ENCODE measurements around the gene TMEM192. TPM values are rescaled to one million over a fixed set of nuclear protein-coding genes. Genes with fewer than 3 reads are reported as not detected.

The TMEM192 gene
- total and polyA plus RNA-seq, 2 of the 13 experiments (the other 11 are each of a cell fraction or from before 2014, with no cell fraction given) = 19.8 to 19.9 TPM

DNA sequence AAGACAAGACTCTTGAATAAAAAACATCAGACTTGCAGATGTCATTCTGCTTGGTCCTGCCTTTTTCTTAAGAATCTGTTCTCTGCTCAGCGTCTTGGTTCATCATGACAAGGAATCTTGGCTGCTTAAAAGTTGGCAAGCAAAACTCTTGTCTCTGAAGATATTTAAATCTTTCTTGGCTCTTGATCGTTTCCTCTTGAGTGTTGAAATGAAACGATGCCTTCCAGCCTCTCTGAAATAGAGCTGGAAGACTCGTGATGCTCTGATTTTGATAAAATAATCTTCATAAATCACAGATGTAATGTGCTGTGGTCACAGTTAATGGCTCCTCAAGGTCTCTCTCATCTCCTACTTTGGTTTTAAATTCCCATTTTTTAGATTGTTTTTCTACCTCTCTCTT lies 39.9 kb upstream of the TMEM192 start (continued):
- TF ChIP-seq ZFAT (CRISPR knock-in tag; conservative IDR thresholded peaks at IDR 0.05) (no peak), TBX3 (IDR thresholded peaks at IDR 0.05; ENCODE audit: borderline replicate concordance) (no peak), ARNT (IDR thresholded peaks at IDR 0.05) (no peak)

DNA sequence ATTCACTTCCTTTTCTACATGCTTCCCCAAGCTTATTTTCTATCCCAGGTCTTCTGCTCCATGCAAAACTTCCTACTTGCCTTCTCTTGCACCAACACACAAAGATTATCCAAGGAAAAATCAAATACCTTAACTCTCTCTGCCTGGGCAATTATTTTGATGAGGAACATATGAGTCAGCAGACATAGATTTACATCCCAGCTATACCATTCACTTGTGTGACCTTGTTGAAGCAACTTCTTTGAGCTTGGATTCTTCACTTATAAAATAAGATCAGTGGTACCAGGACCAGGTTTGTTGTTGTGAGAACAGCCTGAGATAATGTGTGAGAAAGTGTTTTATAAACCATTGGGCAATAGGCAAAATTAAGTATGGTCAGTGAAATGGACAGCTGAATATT lies 39.1 kb upstream of the TMEM192 start:
- H3K4me2 ChIP-seq (ENCODE audit: low read depth, low read length) = no peak overlapping the region
- no peaks in the 10 kb centered on the region for H3K36me3 ChIP-seq (replicated peaks in 1 of 2; ENCODE audit: control insufficient read depth in 1 of 2, insufficient read depth in 2 of 2, low read length in 2 of 2)
- H3K9me3 ChIP-seq (ENCODE audit: low read length) = no peaks in the 10 kb centered on the region
- no peak overlapping the region for H3K9ac ChIP-seq (ENCODE audit: insufficient read depth, low read depth, low read length)
- ChIA-PET CTCF (ENCODE audit: low intra/inter-chr PET ratio, low total read pairs) (no interaction called here), POLR2A (no interaction called here)
- no peaks in the 10 kb centered on the region for H3K27me3 ChIP-seq (ENCODE audit: control insufficient read depth in 1 of 2, insufficient read depth in 2 of 2, low read length in 2 of 2)
- H3K27ac ChIP-seq (ENCODE audit: extremely low read length, insufficient read depth, low read length) = no peak overlapping the region
- in situ Hi-C loops (cut with HindIII; ENCODE audit: extremely low pct_ligation_motif_present, low pct_unique_long_range_greater_than_20kb) = no loop called here
- intact Hi-C loops (cut with micrococcal nuclease; ENCODE audit: unreplicated experiment) = no loop called here
- H2AFZ ChIP-seq (ENCODE audit: low read length) = no peak overlapping the region
- no peaks in the 10 kb centered on the region for H4K20me1 ChIP-seq (ENCODE audit: insufficient read depth, low read length)
- H3K4me3 ChIP-seq (replicated peaks in 1 of 3; ENCODE audit: insufficient read depth in 1 of 3, low read depth in 2 of 3, low read length in 3 of 3) = no peak overlapping the region
- no peaks in the 10 kb centered on the region for H3K79me2 ChIP-seq (ENCODE audit: insufficient read depth, low read length)
- no TSS peak for BruUV-seq (replicated peaks)
- no peak for FAIRE-seq
- no peak for ATAC-seq
- DNase-seq (ENCODE audit: low spot score) = no peak
- H3K4me1 ChIP-seq (ENCODE audit: insufficient read depth, low read length) = peaks cover 24% of the 10 kb centered on the region
- TF ChIP-seq RBAK (CRISPR knock-in tag; IDR thresholded peaks at IDR 0.05) (no peak), ZSCAN30 (CRISPR knock-in tag; IDR thresholded peaks at IDR 0.05) (no peak), ZNF121 (CRISPR knock-in tag; IDR thresholded peaks at IDR 0.05) (no peak), HDAC1 (CRISPR knock-in tag; IDR thresholded peaks at IDR 0.05) (no peak), ZNF329 (CRISPR knock-in tag; IDR thresholded peaks at IDR 0.05; ENCODE audit: low read depth) (no peak), ZNF747 (CRISPR knock-in tag; IDR thresholded peaks at IDR 0.05; ENCODE audit: borderline replicate concordance) (no peak), MAFG (CRISPR knock-in tag; IDR thresholded peaks at IDR 0.05) (no peak), ATM (IDR thresholded peaks at IDR 0.05; ENCODE audit: borderline replicate concordance) (no peak), CBFB (CRISPR knock-in tag; IDR thresholded peaks at IDR 0.05) (no peak), ZNF224 (CRISPR knock-in tag; IDR thresholded peaks at IDR 0.05) (no peak), EZH2 (conservative IDR thresholded peaks at IDR 0.05; ENCODE audit: low read depth, low read length) (no peak), NFE2L1 (CRISPR knock-in tag; IDR thresholded peaks at IDR 0.05; ENCODE audit: borderline replicate concordance) (no peak), ZNF773 (CRISPR knock-in tag; IDR thresholded peaks at IDR 0.05; ENCODE audit: borderline replicate concordance) (no peak)
- TF ChIP-seq, protein P1, sequence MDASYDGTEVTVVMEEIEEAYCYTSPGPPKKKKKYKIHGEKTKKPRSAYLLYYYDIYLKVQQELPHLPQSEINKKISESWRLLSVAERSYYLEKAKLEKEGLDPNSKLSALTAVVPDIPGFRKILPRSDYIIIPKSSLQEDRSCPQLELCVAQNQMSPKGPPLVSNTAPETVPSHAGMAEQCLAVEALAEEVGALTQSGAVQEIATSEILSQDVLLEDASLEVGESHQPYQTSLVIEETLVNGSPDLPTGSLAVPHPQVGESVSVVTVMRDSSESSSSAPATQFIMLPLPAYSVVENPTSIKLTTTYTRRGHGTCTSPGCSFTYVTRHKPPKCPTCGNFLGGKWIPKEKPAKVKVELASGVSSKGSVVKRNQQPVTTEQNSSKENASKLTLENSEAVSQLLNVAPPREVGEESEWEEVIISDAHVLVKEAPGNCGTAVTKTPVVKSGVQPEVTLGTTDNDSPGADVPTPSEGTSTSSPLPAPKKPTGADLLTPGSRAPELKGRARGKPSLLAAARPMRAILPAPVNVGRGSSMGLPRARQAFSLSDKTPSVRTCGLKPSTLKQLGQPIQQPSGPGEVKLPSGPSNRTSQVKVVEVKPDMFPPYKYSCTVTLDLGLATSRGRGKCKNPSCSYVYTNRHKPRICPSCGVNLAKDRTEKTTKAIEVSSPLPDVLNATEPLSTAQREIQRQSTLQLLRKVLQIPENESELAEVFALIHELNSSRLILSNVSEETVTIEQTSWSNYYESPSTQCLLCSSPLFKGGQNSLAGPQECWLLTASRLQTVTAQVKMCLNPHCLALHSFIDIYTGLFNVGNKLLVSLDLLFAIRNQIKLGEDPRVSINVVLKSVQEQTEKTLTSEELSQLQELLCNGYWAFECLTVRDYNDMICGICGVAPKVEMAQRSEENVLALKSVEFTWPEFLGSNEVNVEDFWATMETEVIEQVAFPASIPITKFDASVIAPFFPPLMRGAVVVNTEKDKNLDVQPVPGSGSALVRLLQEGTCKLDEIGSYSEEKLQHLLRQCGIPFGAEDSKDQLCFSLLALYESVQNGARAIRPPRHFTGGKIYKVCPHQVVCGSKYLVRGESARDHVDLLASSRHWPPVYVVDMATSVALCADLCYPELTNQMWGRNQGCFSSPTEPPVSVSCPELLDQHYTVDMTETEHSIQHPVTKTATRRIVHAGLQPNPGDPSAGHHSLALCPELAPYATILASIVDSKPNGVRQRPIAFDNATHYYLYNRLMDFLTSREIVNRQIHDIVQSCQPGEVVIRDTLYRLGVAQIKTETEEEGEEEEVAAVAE (CRISPR knock-in tag; IDR thresholded peaks at IDR 0.05; ENCODE audit: borderline replicate concordance) = no peak

All from HepG2 (cell line).